Osteocyte (in vitro differentiated cells): Measurements from ENCODE around the gene NAB2. TPM values are rescaled to one million over a fixed set of nuclear protein-coding genes. Genes with fewer than 3 reads are reported as not detected.

Experiments
- DNase-seq: peaks from one replicate; pipeline ENCODE4 v3.0.0; 2021; ENCODE audit warnings: mixed read lengths; ENCODE audit not compliant: unreplicated experiment; ENCODE audit errors: extremely low spot score
- H3K27ac Mint-ChIP-seq: one replicate; pipeline ENCODE4 v1.8.0; 2021; ENCODE audit warnings: mild to moderate bottlenecking, mixed read lengths; ENCODE audit not compliant: unreplicated experiment
- H3K27me3 Mint-ChIP-seq: one replicate; pipeline ENCODE4 v1.8.0; 2021; ENCODE audit warnings: mixed read lengths; ENCODE audit not compliant: unreplicated experiment
- H3K36me3 Mint-ChIP-seq: one replicate; pipeline ENCODE4 v1.8.0; 2021; ENCODE audit warnings: mixed read lengths; ENCODE audit not compliant: unreplicated experiment
- H3K4me1 Mint-ChIP-seq: one replicate; pipeline ENCODE4 v1.8.0; 2021; ENCODE audit warnings: mixed read lengths; ENCODE audit not compliant: unreplicated experiment
- H3K4me3 Mint-ChIP-seq: one replicate; pipeline ENCODE4 v1.8.0; 2021; ENCODE audit warnings: mild to moderate bottlenecking, moderate library complexity, mixed read lengths; ENCODE audit not compliant: unreplicated experiment
- H3K9me3 Mint-ChIP-seq: one replicate; pipeline ENCODE4 v1.8.0; 2021; ENCODE audit warnings: mixed read lengths; ENCODE audit not compliant: unreplicated experiment
- CTCF ChIP-seq: fragments of 200-600 bp; sonication (generic); IDR thresholded peaks from 2 replicates; pipeline ENCODE4 v1.5.0; 2021; ENCODE audit warnings: antibody characterized with exemption, mild to moderate bottlenecking, moderate library complexity
- total RNA-seq: library from RNA; stranded (reverse); gene quantifications from 2 replicates; pipeline ENCODE4 v1.2.1, GENCODE V29; 2021

NAB2 gene
- total RNA-seq, 1 donor from 2014 or later, result 42.8 TPM

- peak overlapping the region; percentile 89 for H3K4me3 Mint-ChIP-seq
- H3K27ac Mint-ChIP-seq, result peak overlapping the region; percentile 82
These were observed 37.6 kb downstream of the NAB2 start for GRCh38 chr12:57126561-57126960.

GRCh38 chr12:57127101-57127725, 38.3 kb downstream of the NAB2 start:
- no peaks in the 10 kb centered on the region for H3K9me3 Mint-ChIP-seq
- peaks cover 41% of the 10 kb centered on the region for H3K4me1 Mint-ChIP-seq
- TF ChIP-seq CTCF, result peak; percentile 39
- peak overlapping the region; percentile 89 for H3K4me3 Mint-ChIP-seq
- peaks cover 4% of the 10 kb centered on the region for H3K36me3 Mint-ChIP-seq
- no peaks in the 10 kb centered on the region for H3K27me3 Mint-ChIP-seq
- no peak for DNase-seq
- peak overlapping the region; percentile 82 for H3K27ac Mint-ChIP-seq

More at GRCh38 chr12:57126561-57126960, 37.6 kb downstream of the NAB2 start:
- no peaks in the 10 kb centered on the region for H3K9me3 Mint-ChIP-seq
- DNase-seq, result no peak
- no peaks in the 10 kb centered on the region for H3K27me3 Mint-ChIP-seq
- TF ChIP-seq CTCF, result no peak
- H3K4me1 Mint-ChIP-seq, result peaks cover 34% of the 10 kb centered on the region
- H3K36me3 Mint-ChIP-seq, result peaks cover 1% of the 10 kb centered on the region

GRCh38 chr12:57127726-57128518, 39.0 kb downstream of the NAB2 start, which contains the start of gene LRP1:
TSS of gene LRP1 (plus strand) at chr12:57128483. CDS start at chr12:57128965, 482 bp downstream.
- Mint-ChIP-seq H3K27ac (peak within 1 kb of the TSS; percentile 87), H3K4me1 (peaks cover 48% of the 10 kb centered on the region)

GRCh38 chr12:57128519-57129247, 39.8 kb downstream of the NAB2 start:
- DNase-seq, result no peak
- H3K27ac Mint-ChIP-seq, result peak overlapping the region; percentile 68
- no peak for TF ChIP-seq CTCF
- no peaks in the 10 kb centered on the region for H3K27me3 Mint-ChIP-seq
- peak overlapping the region; percentile 89 for H3K4me3 Mint-ChIP-seq
- peaks cover 55% of the 10 kb centered on the region for H3K4me1 Mint-ChIP-seq
- no peaks in the 10 kb centered on the region for H3K9me3 Mint-ChIP-seq
- H3K36me3 Mint-ChIP-seq, result peaks cover 4% of the 10 kb centered on the region

More at GRCh38 chr12:57127726-57128518, 39.0 kb downstream of the NAB2 start, which contains the start of gene LRP1:
- Mint-ChIP-seq H3K9me3 (no peaks in the 10 kb centered on the region), H3K36me3 (peaks cover 4% of the 10 kb centered on the region), H3K27me3 (no peaks in the 10 kb centered on the region), H3K4me3 (peak within 1 kb of the TSS; percentile 89)
- no peak for TF ChIP-seq CTCF
- DNase-seq, result peak; percentile 94
